ENCODE data around the gene AKAP6.

The AKAP6 gene

GRCh38 chr14:32584079-32584478 lies 255.0 kb downstream of the AKAP6 start:
- no peak for DNase-seq

GRCh38 chr14:32587461-32587860 lies 258.4 kb downstream of the AKAP6 start:
- DNase-seq: no peak

DNA sequence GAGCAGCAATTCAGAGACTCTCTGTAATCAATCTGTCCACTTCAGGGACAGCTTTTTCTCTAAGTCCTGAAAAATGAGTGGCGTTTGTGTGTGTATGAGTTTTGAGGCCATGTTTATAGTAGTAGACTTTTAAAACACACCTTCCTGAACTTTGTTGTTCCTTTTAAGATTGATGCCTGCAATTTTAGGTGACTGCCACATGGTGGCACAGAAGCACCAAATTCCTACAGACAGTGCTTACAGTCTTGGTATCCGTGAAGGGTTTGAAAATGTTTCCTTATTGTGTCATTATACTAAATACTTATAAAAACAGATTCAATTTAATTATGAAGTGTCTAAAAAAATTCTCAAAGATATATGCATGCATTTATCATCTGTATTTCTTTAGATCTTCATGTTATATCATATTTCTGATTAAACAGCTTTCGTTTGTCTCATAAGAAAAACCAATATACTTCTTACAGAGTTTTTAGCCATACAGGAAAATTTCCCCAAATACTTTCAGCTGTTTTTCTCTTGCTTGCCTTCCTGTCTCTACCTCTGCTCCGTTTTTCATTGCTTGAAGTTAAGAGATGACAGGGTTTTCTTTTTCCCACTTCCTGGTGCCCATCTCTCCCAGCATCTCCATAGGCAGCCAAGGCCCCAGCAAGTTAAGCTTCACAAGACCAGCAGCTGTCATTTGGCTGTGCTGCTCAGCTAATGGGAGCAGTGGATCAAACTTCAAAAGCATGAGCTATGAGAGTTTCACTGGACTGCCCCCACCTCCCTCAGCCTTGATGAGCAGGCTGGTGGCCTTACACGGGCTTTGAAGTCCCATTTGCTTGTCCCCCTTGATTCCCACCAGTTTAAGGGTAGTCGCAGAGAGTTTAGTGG lies 259.6 kb downstream of the AKAP6 start:
- peak; percentile 39 to 64 for DNase-seq

DNA sequence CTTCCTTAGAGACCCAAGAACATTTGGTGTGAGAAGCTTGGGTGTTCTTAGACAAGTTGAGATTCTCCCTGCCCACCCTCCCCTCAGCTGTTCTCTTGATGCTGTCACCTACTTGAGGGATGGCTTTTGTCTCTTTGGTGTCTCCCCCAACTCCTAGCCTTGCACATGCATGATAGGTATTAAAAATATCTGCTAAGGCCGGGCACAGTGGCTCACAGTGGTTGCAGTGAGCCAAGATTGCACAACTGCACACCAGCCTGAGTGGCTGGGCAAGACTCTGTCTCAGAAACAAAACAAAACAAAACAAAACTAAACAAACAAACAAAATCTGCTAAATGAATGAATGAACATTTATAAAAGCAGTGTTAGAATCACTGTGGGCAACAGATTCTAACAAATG lies 261.1 kb downstream of the AKAP6 start:
- no peak for DNase-seq

DNA sequence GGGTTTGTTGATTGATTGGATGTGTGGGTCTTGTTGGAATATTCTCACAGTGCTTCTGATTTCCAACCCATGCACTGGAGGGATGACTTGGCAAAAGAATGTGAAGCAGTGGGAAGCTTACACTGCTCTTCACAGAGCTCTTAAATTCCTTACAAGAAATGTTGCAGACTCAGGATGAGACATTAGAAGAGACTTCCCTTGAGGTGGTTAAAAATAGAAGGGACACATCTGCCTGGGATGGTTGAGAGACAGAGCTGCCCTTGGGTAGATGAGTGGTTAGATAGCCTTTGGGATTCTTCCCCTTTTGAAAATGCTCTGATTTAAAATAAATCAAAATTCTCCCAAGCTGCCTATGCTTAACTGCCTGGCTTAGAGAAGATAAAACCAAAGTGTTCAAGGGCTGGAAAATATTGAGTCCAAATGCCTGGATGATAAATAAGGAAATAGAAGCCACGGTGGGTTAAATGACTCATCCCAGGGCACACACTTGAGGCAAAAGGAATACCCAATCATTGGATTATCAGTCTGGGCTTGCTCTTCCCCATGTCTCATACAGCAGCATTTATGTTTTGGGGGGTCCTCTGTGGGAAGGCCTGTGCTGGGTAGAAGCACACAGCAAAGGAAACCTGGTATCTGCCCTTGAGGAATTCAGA lies 264.3 kb downstream of the AKAP6 start:
- no peak for DNase-seq

DNA sequence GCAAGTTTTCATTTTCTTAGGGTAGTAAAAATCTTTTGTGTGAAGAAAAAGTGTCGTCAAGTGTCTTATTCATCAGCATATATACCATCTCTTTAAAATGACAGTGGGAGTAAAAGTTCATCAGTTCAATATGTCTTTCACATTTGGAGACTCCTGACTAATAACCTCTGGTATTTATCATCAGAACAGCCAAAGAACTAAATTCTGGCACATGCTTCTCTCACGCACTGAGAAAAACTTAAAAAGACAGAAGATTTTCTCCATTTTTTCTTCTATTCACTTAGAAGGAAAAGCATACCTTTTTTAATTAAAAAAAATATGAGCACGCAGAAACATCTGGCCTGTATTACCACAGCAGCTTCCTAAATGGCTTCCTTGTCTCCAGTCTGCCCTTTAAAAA lies 265.7 kb downstream of the AKAP6 start:
- DNase-seq: no peak

DNA sequence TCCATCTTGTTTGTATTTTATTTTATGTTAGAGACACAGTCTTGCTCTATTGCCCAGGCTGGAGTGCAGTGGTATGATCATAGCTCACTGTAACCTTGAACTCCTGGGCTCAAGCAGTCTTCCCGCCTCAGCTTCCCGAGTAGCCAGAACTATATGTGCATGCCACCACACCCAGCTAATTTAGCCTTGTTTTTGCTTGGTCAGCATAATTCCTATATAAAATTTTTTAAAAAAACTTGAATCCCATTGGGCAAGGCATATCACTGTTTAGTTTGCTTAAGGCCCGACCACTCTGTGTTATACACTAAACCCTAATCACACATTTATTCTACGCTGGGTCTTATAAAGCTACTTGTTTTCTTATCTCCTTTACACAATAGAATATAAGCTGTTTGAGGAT lies 266.4 kb downstream of the AKAP6 start:
- DNase-seq: no peak

DNA sequence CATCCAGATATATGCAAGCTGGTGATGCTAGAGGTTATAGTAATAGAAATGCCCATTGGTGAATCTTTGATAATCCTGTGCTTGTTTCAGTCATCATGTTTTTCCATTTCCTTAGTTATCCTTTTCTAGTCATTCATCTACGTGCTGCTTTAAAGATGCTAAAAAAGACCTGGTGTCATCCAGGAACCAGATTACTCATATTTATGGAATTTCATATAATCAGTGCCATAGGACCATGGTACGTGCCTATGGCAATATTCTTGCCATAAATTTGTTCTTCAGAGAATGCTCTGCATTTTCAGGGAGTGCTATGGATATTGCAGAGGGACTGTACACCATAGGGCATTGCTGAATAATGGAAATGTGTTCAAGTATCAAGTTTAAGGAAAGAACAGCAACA lies 267.3 kb downstream of the AKAP6 start:
- DNase-seq: no peak

GRCh38 chr14:32597771-32598170 lies 268.7 kb downstream of the AKAP6 start:
- no peak for DNase-seq

DNA sequence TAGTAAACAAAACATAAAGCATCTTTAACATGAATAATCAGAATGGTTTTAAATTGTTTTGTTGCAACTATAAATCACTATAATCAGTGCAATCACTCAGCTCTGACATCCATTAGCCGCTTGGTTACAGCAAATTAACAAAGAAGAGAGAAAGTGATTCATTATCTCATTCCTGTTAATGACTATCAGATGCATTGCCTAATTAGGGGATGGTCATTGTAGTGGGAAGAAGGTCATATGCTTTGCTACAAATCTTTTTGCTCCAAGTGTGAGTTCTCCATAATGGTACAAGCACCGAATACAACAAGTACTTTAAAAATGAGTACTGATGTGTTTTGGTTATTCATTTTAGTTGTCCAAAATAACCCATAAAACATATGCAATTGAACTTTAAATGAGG lies 272.0 kb downstream of the AKAP6 start:
- peak in 1 of 2 donors; percentile 4 for DNase-seq

GRCh38 chr14:32601906-32602305 lies 272.8 kb downstream of the AKAP6 start:
- peak; percentile 50 to 51 for DNase-seq

DNA sequence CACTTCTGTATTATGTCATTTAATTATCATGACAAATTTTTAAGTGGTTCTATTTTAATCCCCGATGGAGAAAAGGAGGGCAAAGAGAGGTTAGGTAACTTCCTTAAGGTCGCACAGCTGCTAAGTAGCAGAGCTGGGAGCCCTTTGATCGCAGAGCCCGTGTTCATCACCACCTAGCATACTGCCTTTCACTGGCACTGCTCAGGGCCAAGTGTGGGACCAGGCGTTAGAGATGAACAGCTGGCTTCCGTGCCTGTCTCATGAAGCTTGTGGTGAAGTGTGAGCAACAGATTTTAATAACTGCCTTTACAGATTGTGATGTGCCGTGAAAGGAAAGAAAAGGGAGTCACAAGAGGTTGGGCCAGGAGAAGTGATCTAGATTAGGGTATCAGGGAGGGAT lies 273.6 kb downstream of the AKAP6 start:
- DNase-seq: no peak

DNA sequence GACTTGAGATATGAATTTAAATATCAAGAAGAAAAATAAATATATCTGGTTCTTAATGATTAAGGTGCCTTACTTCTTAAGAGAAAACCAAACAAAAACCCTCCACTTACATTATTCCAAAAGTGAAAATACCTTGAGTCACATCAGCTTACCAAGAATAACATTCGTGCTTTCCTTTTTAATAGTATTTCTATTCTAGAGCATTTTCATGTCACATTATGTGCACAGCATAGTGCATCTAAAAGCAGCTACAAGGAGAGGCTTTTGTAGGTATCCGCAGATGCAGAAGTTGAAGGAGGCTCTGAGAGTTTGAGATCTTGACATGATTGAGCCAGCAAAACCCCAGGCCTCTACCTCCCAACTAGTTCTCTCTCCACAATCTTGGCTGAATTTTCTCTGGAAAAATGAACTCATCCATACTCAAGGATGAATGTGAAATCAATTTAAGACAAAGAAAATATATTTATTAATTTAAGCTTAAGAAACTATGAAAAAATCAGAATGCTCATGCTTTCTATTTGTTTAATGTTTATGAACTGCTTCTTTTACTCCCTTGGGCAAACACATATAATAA lies 275.0 kb downstream of the AKAP6 start:
- no peak for DNase-seq

DNA sequence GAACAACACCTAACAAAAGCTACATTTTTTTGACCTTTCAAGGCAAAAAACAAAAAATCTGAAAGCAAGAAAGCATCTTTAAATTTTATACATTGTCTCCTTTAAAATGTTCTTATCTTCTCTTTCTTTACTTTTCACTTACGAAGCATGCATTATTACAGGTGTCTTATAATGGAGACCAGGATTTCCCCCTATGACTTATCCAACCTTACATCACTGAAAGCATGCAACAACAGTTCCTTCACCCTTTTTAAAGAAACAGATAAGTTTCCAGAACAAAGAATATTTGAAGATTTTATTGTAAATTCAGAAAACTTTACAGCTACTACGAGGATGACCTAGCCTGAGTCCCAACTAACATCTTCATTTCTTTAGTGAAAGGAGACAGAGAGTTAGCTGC lies 277.2 kb downstream of the AKAP6 start:
- no peak for DNase-seq

GRCh38 chr14:32607399-32607798 lies 278.3 kb downstream of the AKAP6 start:
- DNase-seq: no peak

GRCh38 chr14:32608857-32609256 lies 279.8 kb downstream of the AKAP6 start:
- no peak for DNase-seq

DNA sequence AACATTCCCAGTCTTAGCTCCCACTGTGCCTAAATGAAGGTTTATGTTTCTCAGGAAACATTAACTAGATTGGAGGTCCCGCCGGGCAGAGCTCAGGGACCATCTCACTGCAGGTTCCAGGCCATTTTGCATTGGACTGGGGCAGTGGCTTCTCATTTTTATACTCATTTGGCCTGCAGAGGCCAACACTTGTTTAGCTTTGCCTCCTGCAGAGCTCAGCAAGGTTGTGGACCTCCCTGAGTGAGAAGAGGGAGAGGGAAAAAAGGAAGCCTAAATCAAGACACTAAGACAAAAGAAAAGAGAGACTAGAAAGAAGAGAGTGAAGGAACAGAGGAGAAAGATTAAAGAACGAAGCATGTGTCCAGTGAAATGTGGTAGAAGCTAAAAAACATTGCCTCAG lies 280.3 kb downstream of the AKAP6 start:
- no peak for DNase-seq

DNA sequence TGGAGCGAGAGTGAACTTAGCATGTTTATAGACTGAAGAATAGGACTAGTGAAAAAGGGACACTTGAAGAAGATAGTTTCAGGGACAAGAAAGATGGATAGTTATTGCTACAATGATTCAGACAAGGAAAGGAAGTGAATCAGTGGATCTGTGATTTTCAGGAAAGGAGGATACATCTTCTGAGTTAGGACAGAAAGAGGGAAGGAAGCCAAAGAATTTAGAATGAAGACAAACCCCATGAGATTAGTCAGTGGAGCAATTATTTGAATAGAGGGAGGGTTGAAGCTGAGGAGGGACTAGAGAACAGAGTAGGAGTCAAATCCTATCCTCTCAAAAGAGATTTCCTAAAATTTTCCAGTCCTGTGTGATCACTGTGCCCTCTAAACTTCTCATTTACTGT lies 282.7 kb downstream of the AKAP6 start:
- DNase-seq: no peak

GRCh38 chr14:32618991-32619390 lies 289.9 kb downstream of the AKAP6 start:
- DNase-seq: no peak

GRCh38 chr14:32620303-32620702 lies 291.2 kb downstream of the AKAP6 start:
- no peak for DNase-seq

DNA sequence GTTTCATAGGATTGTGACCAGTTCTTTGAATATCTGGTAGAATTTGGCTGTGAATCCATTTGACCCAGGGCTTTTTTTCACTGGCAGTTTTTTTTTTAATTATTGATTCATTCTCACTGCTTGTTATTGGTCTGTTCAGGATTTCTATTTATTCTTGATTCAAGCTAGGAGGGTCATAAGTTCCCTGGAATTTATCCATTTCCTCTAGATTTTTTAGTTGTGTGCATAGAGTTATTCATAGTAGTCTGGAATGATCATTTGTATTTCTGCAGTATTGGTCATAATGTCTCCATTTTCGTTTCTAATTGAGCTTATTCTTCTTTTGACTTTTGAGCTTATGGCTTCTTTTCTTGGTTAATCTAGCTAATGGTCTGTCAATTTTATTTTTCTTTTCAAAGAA lies 291.6 kb downstream of the AKAP6 start:
- DNase-seq: no peak

DNA sequence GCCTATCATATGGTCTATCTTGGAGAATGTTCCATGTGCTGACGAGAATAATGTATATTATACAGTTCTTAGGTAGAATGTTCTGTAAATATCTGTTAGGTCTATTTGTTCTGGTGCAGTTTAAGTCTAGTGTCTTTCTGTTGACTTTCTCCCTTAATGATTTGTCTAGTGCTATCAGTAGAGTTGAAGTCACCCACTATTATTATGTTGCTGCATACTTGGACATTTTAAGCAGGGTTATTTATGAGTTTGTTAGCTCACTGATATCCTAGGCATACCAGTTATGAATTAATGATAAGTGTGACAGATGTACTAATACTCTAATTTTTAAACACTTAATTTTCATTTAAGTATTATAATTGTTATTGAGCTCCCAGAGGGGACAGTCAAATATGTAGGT lies 292.5 kb downstream of the AKAP6 start:
- DNase-seq: no peak

DNA sequence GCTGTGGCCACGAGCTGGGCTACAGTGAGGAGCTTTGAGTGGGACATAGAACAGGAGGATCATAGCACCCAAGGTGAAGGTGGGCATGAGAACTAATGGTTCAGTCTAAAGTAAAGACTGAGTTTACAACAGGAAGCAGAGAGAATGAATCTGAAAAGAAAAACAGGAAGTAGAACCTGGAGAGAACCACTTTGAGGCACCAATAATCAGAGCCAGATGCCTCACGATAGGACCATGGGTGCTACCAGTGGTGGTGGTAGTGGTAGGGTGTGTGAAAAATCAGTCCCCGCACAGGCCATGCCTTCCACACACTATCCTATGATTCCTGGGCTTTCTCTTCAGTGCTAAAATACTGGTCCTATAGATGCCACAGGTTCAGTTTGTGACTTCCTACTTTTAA lies 293.6 kb downstream of the AKAP6 start:
- DNase-seq: no peak

All from inflammatory macrophage (primary cell).